Tibial nerve (tissue), 4 donors: Measurements from ENCODE around the gene PDYN. TPM values are rescaled to one million over a fixed set of nuclear protein-coding genes. Genes with fewer than 3 reads are reported as not detected.

Source experiments
- DNase-seq, 2 donors: peaks; one replicate each; pipeline ENCODE4 v3.0.0-alpha.2; 2019; ENCODE audit warnings: low spot score in 2 of 2
- H3K27ac ChIP-seq, 4 donors: fragments of 200-600 bp; sonication (generic) in 3 of 4; one replicate each; pipeline ENCODE4 v1.5.1; 2017 to 2019; ENCODE audit warnings: mild to moderate bottlenecking in 1 of 4
- H3K27me3 ChIP-seq, 2 donors: fragments of 200-600 bp; sonication (generic) in 1 of 2; one replicate each; pipeline versions ENCODE4 v1.5.1 to v1.6.0; 2017 to 2019
- H3K36me3 ChIP-seq, 3 donors: fragments of 200-600 bp; sonication (generic); one replicate each; pipeline ENCODE4 v1.5.1; 2018 to 2019
- H3K4me1 ChIP-seq, 4 donors: fragments of 200-600 bp; sonication (generic) in 3 of 4; one replicate each; pipeline ENCODE4 v1.5.1; 2017 to 2019
- H3K4me3 ChIP-seq, 4 donors: fragments of 200-600 bp; sonication (generic) in 3 of 4; one replicate each; pipeline ENCODE4 v1.5.1; 2017 to 2019; ENCODE audit warnings: mild to moderate bottlenecking in 1 of 4, moderate library complexity in 1 of 4
- H3K9me3 ChIP-seq, 4 donors: fragments of 200-600 bp; sonication (generic) in 3 of 4; one replicate each; pipeline ENCODE4 v1.5.1; 2017 to 2019
- CTCF ChIP-seq, 5 experiments: fragments of 200-600 bp in 3 of 5; fragments of 450-650 bp in 2 of 5; sonication (generic) in 3 of 5; IDR thresholded peaks; one replicate each; pipeline ENCODE4 v1.5.1; 2016 to 2019; ENCODE audit warnings: antibody characterized with exemption in 5 of 5, mild to moderate bottlenecking in 3 of 5, moderate library complexity in 2 of 5
- EP300 ChIP-seq, 2 donors: sonication (generic); formaldehyde crosslinking; IDR thresholded peaks; one replicate each; pipeline ENCODE4 v1.6.1; 2017; ENCODE audit warnings: antibody characterized with exemption in 2 of 2, mild to moderate bottlenecking in 1 of 2
- POLR2A ChIP-seq, 2 donors: fragments of 450-650 bp; IDR thresholded peaks; one replicate each; pipeline ENCODE4 v1.6.1; 2017; ENCODE audit warnings: antibody characterized with exemption in 2 of 2, mild to moderate bottlenecking in 2 of 2, moderate library complexity in 2 of 2
- WGBS, 2 donors: methylation state at CpG; one replicate each; pipeline ENCODE4 v1.1.5; 2018; 5-methylcytosine and 5-hydroxymethylcytosine counted together
- total RNA-seq, 4 donors: library from RNA; depleted of rRNA; stranded (reverse); fragments of >200 nt; gene quantifications; one replicate each; pipeline ENCODE4 v1.1.0, GENCODE V29; 2016

The PDYN gene
- total RNA-seq, 4 donors from 2014 or later = not detected

- WGBS, 2 donors = 81 to 88% methylated on average over 7 of the region's 7 CpGs
- TF ChIP-seq POLR2A (IDR thresholded peaks at IDR 0.05) = no peak
- no peak for TF ChIP-seq EP300 (IDR thresholded peaks at IDR 0.05)
- no peak for TF ChIP-seq CTCF (IDR thresholded peaks at IDR 0.05)
- DNase-seq = no peak
These were observed 51.8 kb downstream of the PDYN start for GRCh38 chr20:1942061-1942460.

DNA sequence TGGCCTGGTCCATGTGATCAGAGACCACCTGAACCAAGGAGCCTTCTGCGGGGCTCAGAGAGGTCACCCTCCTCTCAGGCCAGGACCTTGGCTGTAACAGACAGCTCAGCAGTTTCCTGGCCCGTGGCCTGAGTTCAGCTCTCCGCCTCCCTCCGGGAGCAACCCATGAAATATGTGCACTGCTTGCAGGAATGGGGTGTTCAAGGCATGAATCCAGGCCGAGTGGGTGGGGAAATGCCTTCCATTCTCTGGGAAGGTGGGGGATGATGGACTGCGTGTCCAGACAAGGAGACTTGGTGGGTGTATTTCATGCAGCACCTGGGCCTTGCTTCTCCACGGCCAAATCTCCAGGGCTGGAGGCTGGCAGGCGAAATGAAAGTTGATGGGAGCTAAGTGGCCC is 52.6 kb downstream of the PDYN start:
- peak in 1 of 2 donors; percentile 70 for TF ChIP-seq EP300 (IDR thresholded peaks at IDR 0.05)
- TF ChIP-seq POLR2A (IDR thresholded peaks at IDR 0.05) = no peak
- 42 to 51% methylated on average over 8 of the region's 8 CpGs for WGBS, 2 donors

More at GRCh38 chr20:1942061-1942460, 51.8 kb downstream of the PDYN start:
- H3K36me3 ChIP-seq = peaks cover 0 to 21% (median 0%) of the 10 kb centered on the region in 3 donors
- peak overlapping the region in 2 of 4 donors; percentile 8 to 80 for H3K27ac ChIP-seq
- peaks cover 0 to 61% (median 11%) of the 10 kb centered on the region in 4 donors for H3K4me1 ChIP-seq
- H3K9me3 ChIP-seq = no peaks in the 10 kb centered on the region
- no peak overlapping the region for H3K4me3 ChIP-seq
- H3K27me3 ChIP-seq = no peaks in the 10 kb centered on the region

GRCh38 chr20:1940581-1940980 is 53.3 kb downstream of the PDYN start:
- H3K27me3 ChIP-seq = no peaks in the 10 kb centered on the region
- TF ChIP-seq POLR2A (IDR thresholded peaks at IDR 0.05) = no peak
- TF ChIP-seq EP300 (IDR thresholded peaks at IDR 0.05) = no peak
- no peak for TF ChIP-seq CTCF (IDR thresholded peaks at IDR 0.05)
- peaks cover 0 to 33% (median 0%) of the 10 kb centered on the region in 3 donors for H3K36me3 ChIP-seq
- H3K9me3 ChIP-seq = no peaks in the 10 kb centered on the region
- H3K4me1 ChIP-seq = peaks cover 0 to 46% (median 6%) of the 10 kb centered on the region in 4 donors
- H3K4me3 ChIP-seq = no peak overlapping the region
- peak overlapping the region in 2 of 4 donors; percentile 24 to 80 for H3K27ac ChIP-seq
- DNase-seq = no peak
- 84 to 87% methylated on average over 5 of the region's 5 CpGs for WGBS, 2 donors

More for the DNA sequence above, 52.6 kb downstream of the PDYN start:
- Histone ChIP-seq H3K4me3 (no peak overlapping the region), H3K27me3 (no peaks in the 10 kb centered on the region), H3K9me3 (no peaks in the 10 kb centered on the region), H3K4me1 (peaks cover 0 to 53% (median 6%) of the 10 kb centered on the region in 4 donors), H3K36me3 (peaks cover 0 to 30% (median 0%) of the 10 kb centered on the region in 3 donors), H3K27ac (peak overlapping the region in 1 of 4 donors; percentile 80)
- DNase-seq = no peak

- Histone ChIP-seq H3K36me3 (peaks cover 0 to 44% (median 0%) of the 10 kb centered on the region in 3 donors), H3K4me1 (peaks cover 0 to 45% (median 4%) of the 10 kb centered on the region in 4 donors), H3K4me3 (no peak overlapping the region), H3K9me3 (no peaks in the 10 kb centered on the region), H3K27ac (peak overlapping the region in 1 of 4 donors; percentile 32), H3K27me3 (no peaks in the 10 kb centered on the region)
- TF ChIP-seq CTCF (IDR thresholded peaks at IDR 0.05) (no peak), POLR2A (IDR thresholded peaks at IDR 0.05) (no peak), EP300 (IDR thresholded peaks at IDR 0.05) (no peak)
- WGBS, 2 donors = 89 to 92% methylated on average over 4 of the region's 4 CpGs
- DNase-seq = no peak
These were observed 54.6 kb downstream of the PDYN start for GRCh38 chr20:1939270-1939595.

- Histone ChIP-seq H3K4me3 (no peak overlapping the region), H3K36me3 (peaks cover 0 to 44% (median 0%) of the 10 kb centered on the region in 3 donors), H3K27me3 (no peaks in the 10 kb centered on the region), H3K9me3 (no peaks in the 10 kb centered on the region), H3K4me1 (peaks cover 0 to 44% (median 2%) of the 10 kb centered on the region in 4 donors), H3K27ac (peak overlapping the region in 1 of 4 donors; percentile 32)
- WGBS, 2 donors = 78% methylated on average over 12 to 14 of the region's 14 CpGs
- no peak for DNase-seq
- TF ChIP-seq CTCF (IDR thresholded peaks at IDR 0.05) = no peak
- TF ChIP-seq POLR2A (IDR thresholded peaks at IDR 0.05) = no peak
- TF ChIP-seq EP300 (IDR thresholded peaks at IDR 0.05) = no peak
These were observed 55.2 kb downstream of the PDYN start for GRCh38 chr20:1938464-1939269.
